GM18502 (cell line): Measurements from ENCODE around the gene FRMD4A.
A peak's percentile ranks its signal among the peaks of the same experiment; 100 is the strongest.

Experiments used
- ATAC-seq: cut with Tn5 transposase; IDR thresholded peaks from one replicate; pipeline ENCODE4 v1.9.1; 2021; ENCODE audit warnings: mild to moderate bottlenecking; ENCODE audit not compliant: unreplicated experiment, poor library complexity

Gene FRMD4A

GRCh38 chr10:14032406-14032998 is 298.2 kb downstream of the FRMD4A start:
- no peak for ATAC-seq

GRCh38 chr10:14026325-14026724 is 304.4 kb downstream of the FRMD4A start:
- ATAC-seq, result no peak

GRCh38 chr10:14025283-14026189 is 305.2 kb downstream of the FRMD4A start:
- no peak for ATAC-seq

GRCh38 chr10:14024329-14025202 is 306.2 kb downstream of the FRMD4A start:
- peak; percentile 55 for ATAC-seq

GRCh38 chr10:14023673-14024328 is 306.9 kb downstream of the FRMD4A start:
- ATAC-seq, result peak; percentile 25

GRCh38 chr10:14022954-14023672 is 307.6 kb downstream of the FRMD4A start:
- ATAC-seq, result no peak

- ATAC-seq, result no peak
Measured at GRCh38 chr10:14022052-14022451, 308.7 kb downstream of the FRMD4A start.

- no peak for ATAC-seq
Measured at GRCh38 chr10:14020037-14020664, 310.6 kb downstream of the FRMD4A start.

- no peak for ATAC-seq
Measured at GRCh38 chr10:14017467-14017866, 313.3 kb downstream of the FRMD4A start.

- no peak for ATAC-seq
Measured at GRCh38 chr10:14016931-14017333, 313.8 kb downstream of the FRMD4A start.

GRCh38 chr10:14016011-14016536 is 314.6 kb downstream of the FRMD4A start:
- ATAC-seq, result peak; percentile 56

GRCh38 chr10:14014423-14014822 is 316.3 kb downstream of the FRMD4A start:
- ATAC-seq, result no peak

- ATAC-seq, result no peak
Measured at GRCh38 chr10:14010769-14011574, 319.8 kb downstream of the FRMD4A start.

GRCh38 chr10:14010101-14010558 is 320.6 kb downstream of the FRMD4A start:
- ATAC-seq, result peak; percentile 22

- ATAC-seq, result peak; percentile 73
Measured at GRCh38 chr10:14009371-14010100, 321.2 kb downstream of the FRMD4A start.

GRCh38 chr10:14008740-14009080 is 322.0 kb downstream of the FRMD4A start:
- no peak for ATAC-seq

GRCh38 chr10:14004536-14004935 is 326.2 kb downstream of the FRMD4A start:
- no peak for ATAC-seq
